OCI-LY7 (cell line): ENCODE results near the gene TNRC6C. TPM values are rescaled to one million over a fixed set of nuclear protein-coding genes. Genes with fewer than 3 reads are reported as not detected.
"Not testable (repeated sequence)": the region's sequence is repeated elsewhere in the genome, so short reads cannot be mapped to it uniquely, and the experiment has no call there.

ENCODE experiments used
- BruUV-seq: library from RNA; stranded (reverse); fragments of 400-500 nt; replicated peaks from 2 replicates; lab custom pipeline; 2021; lab: Mats Ljungman, UMichigan
- CTCF ChIA-PET: fragments of 300-600 bp; sonication (Branson Sonifier 250); formaldehyde crosslinking; loops from one replicate; lab custom pipeline; 2022; ENCODE audit warnings: antibody characterized with exemption; ENCODE audit not compliant: unreplicated experiment; lab: Charles Lee
- POLR2A ChIA-PET: fragments of 300-600 bp; sonication (Branson Sonifier 250); formaldehyde crosslinking; loops from one replicate; lab custom pipeline; 2022; ENCODE audit warnings: antibody characterized with exemption; lab: Charles Lee
- DNase-seq: peaks from one replicate; pipeline ENCODE4 v3.0.0-alpha.2; 2015; ENCODE audit warnings: low spot score
- H2AFZ ChIP-seq: fragments of 200-600 bp; sonication (generic), shearing (Covaris generic); 2 replicates; pipeline ENCODE4 v1.6.1; 2014; ENCODE audit warnings: mild to moderate bottlenecking, antibody characterized with exemption, low read length, moderate library complexity
- H3K27ac ChIP-seq: fragments of 200-600 bp; sonication (generic); 2 replicates; pipeline ENCODE4 v1.5.1; 2014; ENCODE audit warnings: mixed run types, low read depth, mild to moderate bottlenecking, moderate library complexity, low read length, inconsistent platforms; ENCODE audit not compliant: poor library complexity, severe bottlenecking
- H3K36me3 ChIP-seq: fragments of 200-600 bp; sonication (generic); 2 replicates; pipeline ENCODE4 v1.6.1; 2014; ENCODE audit warnings: mild to moderate bottlenecking, antibody characterized with exemption, low read length, moderate library complexity, mixed read lengths; ENCODE audit not compliant: insufficient read depth
- H3K4me1 ChIP-seq: fragments of 200-600 bp; sonication (generic); 2 replicates; pipeline ENCODE4 v1.5.1; 2014; ENCODE audit warnings: mild to moderate bottlenecking, low read length; ENCODE audit not compliant: insufficient read depth, poor library complexity, severe bottlenecking
- H3K4me2 ChIP-seq: fragments of 200-600 bp; sonication (generic); 2 replicates; pipeline ENCODE4 v1.6.1; 2014; ENCODE audit warnings: mild to moderate bottlenecking, low read length
- H3K4me3 ChIP-seq: fragments of 200-600 bp; sonication (generic); 2 replicates; pipeline ENCODE4 v1.5.1; 2014; ENCODE audit warnings: mild to moderate bottlenecking, low read depth, low read length; ENCODE audit not compliant: poor library complexity, severe bottlenecking
- H3K79me2 ChIP-seq: fragments of 200-600 bp; sonication (generic); 2 replicates; pipeline ENCODE4 v1.6.1; 2016; ENCODE audit warnings: low read depth, mild to moderate bottlenecking, low read length, moderate library complexity, mixed read lengths; ENCODE audit not compliant: insufficient read depth
- H3K9me2 ChIP-seq: fragments of 200-600 bp; sonication (generic); 2 replicates; pipeline ENCODE4 v1.6.1; 2016; ENCODE audit warnings: mild to moderate bottlenecking, low read length, mixed read lengths; ENCODE audit not compliant: insufficient read depth
- H3K9me3 ChIP-seq: fragments of 200-600 bp; sonication (generic); 2 replicates; pipeline ENCODE4 v1.6.1; 2014; ENCODE audit warnings: mild to moderate bottlenecking, mixed run types, low read length, mixed read lengths
- H4K20me1 ChIP-seq: fragments of 200-600 bp; sonication (generic); 2 replicates; pipeline ENCODE4 v1.6.1; 2014; ENCODE audit warnings: mild to moderate bottlenecking, antibody characterized with exemption, low read length, moderate library complexity, mixed read lengths; ENCODE audit not compliant: insufficient read depth
- EZH2phosphoT487 ChIP-seq: fragments of 200-600 bp; sonication (generic); IDR thresholded peaks from 2 replicates; pipeline ENCODE4 v1.6.1; 2018; ENCODE audit warnings: low read depth, borderline replicate concordance, mild to moderate bottlenecking, mixed run types, antibody characterized with exemption, low read length, moderate library complexity, mixed read lengths
- intact Hi-C: fragments of 100-400 bp; cut with micrococcal nuclease; formaldehyde crosslinking; loops from one replicate; pipeline ENCODE4 v1.10.0; 2022; ENCODE audit not compliant: unreplicated experiment
- total RNA-seq, 2 experiments: library from RNA; depleted of rRNA in 1 of 2; stranded (reverse); fragments of >200 nt in 1 of 2; shearing (Covaris generic) in 1 of 2; gene quantifications; 2 replicates each; pipeline ENCODE4 v1.2.3, GENCODE V29; 2014 to 2022
- TF ChIP-seq, protein P1 (sequence below): fragments of 200-600 bp; sonication (generic); conservative IDR thresholded peaks from 2 replicates; pipeline ENCODE4 v1.5.1; 2014; ENCODE audit warnings: mild to moderate bottlenecking, antibody characterized with exemption, low read length, moderate library complexity, mixed read lengths

The TNRC6C gene
- total RNA-seq, 2 experiments from 2014 or later: 8.5 to 25.2 TPM

DNA sequence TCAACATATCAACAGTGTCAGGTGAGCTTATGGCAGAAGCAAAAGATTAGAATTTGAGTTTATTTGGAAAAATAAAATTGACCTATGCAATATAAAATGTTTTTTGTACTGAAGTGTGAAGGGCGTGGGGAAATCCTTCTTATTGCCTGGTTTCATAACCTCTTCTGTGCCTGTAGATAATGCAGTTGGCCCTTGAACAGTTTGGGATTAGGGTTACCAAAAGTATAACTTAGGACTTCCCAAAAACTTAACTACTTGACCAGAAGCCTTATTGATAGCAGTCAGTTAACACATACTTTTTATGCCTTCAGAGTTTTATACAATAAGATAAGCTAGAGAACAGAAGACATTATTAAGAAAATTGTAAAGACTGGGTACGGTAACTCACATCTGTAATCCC lies 104.1 kb downstream of the TNRC6C start:
- H3K4me2 ChIP-seq: no peak overlapping the region
- no peaks in the 10 kb centered on the region for H3K4me1 ChIP-seq
- H3K4me3 ChIP-seq: no peak overlapping the region
- no peaks in the 10 kb centered on the region; the same call in 1 of the 2 replicates for H4K20me1 ChIP-seq
- no peaks in the 10 kb centered on the region for H3K9me2 ChIP-seq
- POLR2A ChIA-PET: interaction anchor here (0.8 kb wide), 1 partner anchor 58 kb away, joined by 3 read pairs; no protein-coding TSS in a partner anchor
- H3K27ac ChIP-seq: no peak overlapping the region
- H3K79me2 ChIP-seq: no peaks in the 10 kb centered on the region
- BruUV-seq: no TSS peak
- intact Hi-C loops: no loop called here
- H3K36me3 ChIP-seq: peaks cover under 1% of the 10 kb centered on the region; the same call in 1 of the 2 replicates
- no peak overlapping the region for H2AFZ ChIP-seq
- TF ChIP-seq, protein P1, sequence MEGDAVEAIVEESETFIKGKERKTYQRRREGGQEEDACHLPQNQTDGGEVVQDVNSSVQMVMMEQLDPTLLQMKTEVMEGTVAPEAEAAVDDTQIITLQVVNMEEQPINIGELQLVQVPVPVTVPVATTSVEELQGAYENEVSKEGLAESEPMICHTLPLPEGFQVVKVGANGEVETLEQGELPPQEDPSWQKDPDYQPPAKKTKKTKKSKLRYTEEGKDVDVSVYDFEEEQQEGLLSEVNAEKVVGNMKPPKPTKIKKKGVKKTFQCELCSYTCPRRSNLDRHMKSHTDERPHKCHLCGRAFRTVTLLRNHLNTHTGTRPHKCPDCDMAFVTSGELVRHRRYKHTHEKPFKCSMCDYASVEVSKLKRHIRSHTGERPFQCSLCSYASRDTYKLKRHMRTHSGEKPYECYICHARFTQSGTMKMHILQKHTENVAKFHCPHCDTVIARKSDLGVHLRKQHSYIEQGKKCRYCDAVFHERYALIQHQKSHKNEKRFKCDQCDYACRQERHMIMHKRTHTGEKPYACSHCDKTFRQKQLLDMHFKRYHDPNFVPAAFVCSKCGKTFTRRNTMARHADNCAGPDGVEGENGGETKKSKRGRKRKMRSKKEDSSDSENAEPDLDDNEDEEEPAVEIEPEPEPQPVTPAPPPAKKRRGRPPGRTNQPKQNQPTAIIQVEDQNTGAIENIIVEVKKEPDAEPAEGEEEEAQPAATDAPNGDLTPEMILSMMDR: no peak
- TF ChIP-seq EZH2phosphoT487: no peak
- no peaks in the 10 kb centered on the region for H3K9me3 ChIP-seq
- no peak for DNase-seq
- CTCF ChIA-PET: no interaction called here

- POLR2A ChIA-PET: no interaction called here
- DNase-seq: no peak
- H3K36me3 ChIP-seq: peaks cover 5% of the 10 kb centered on the region; the same call in 1 of the 2 replicates
- H3K4me3 ChIP-seq: no peak overlapping the region
- CTCF ChIA-PET: no interaction called here
- H3K27ac ChIP-seq: no peak overlapping the region
- no peak overlapping the region for H3K4me2 ChIP-seq
- no peak for TF ChIP-seq EZH2phosphoT487
- TF ChIP-seq, protein P1: no peak
- no peaks in the 10 kb centered on the region for H3K9me3 ChIP-seq
- H2AFZ ChIP-seq: no peak overlapping the region
- H4K20me1 ChIP-seq: no peaks in the 10 kb centered on the region; the same call in 1 of the 2 replicates
- no peaks in the 10 kb centered on the region for H3K4me1 ChIP-seq
- H3K9me2 ChIP-seq: no peaks in the 10 kb centered on the region
- BruUV-seq: no TSS peak
- no peaks in the 10 kb centered on the region for H3K79me2 ChIP-seq
- intact Hi-C loops: no loop called here
Measured at GRCh38 chr17:78063489-78063888, 105.0 kb downstream of the TNRC6C start.

DNA sequence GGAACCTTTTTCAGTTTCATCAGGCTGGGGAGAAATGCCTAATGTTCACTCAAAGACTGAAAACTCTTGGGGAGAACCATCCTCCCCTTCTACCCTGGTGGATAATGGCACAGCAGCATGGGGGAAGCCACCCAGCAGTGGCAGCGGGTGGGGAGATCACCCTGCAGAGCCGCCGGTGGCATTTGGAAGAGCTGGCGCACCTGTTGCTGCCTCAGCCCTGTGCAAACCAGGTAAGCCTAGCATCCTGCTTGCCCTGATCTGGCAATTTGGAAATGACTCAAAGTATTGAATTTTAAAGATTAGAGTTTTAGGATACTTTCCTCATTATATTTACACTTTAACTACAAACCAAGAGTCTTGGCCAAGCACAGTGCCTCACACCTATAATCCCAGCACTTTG lies 106.2 kb downstream of the TNRC6C start:
- Histone ChIP-seq H3K4me3 (no peak overlapping the region), H3K4me1 (no peaks in the 10 kb centered on the region), H3K79me2 (no peaks in the 10 kb centered on the region), H3K9me2 (no peaks in the 10 kb centered on the region), H3K4me2 (no peak overlapping the region), H3K9me3 (no peaks in the 10 kb centered on the region), H3K36me3 (peaks cover 16% of the 10 kb centered on the region; the same call in 1 of the 2 replicates), H2AFZ (no peak overlapping the region), H3K27ac (no peak overlapping the region), H4K20me1 (no peaks in the 10 kb centered on the region; the same call in 1 of the 2 replicates)
- no TSS peak for BruUV-seq
- no peak for TF ChIP-seq EZH2phosphoT487
- TF ChIP-seq, protein P1: no peak
- intact Hi-C loops: no loop called here
- DNase-seq: no peak
- CTCF ChIA-PET: no interaction called here
- POLR2A ChIA-PET: no interaction called here

GRCh38 chr17:78066976-78067375 lies 108.5 kb downstream of the TNRC6C start:
- H3K4me2 ChIP-seq, intact Hi-C loops, H3K4me1 ChIP-seq, H4K20me1 ChIP-seq, H2AFZ ChIP-seq, BruUV-seq, H3K27ac ChIP-seq, H3K9me3 ChIP-seq, H3K79me2 ChIP-seq, H3K9me2 ChIP-seq, DNase-seq, H3K4me3 ChIP-seq: not testable (repeated sequence)
- ChIA-PET CTCF (interaction anchor here (0.6 kb wide), 1 partner anchor 1521 kb away, joined by 3 read pairs; no protein-coding TSS in a partner anchor), POLR2A (interaction anchor here (0.7 kb wide), 1 partner anchor 22 kb away, joined by 3 read pairs; no protein-coding TSS in a partner anchor)
- peaks cover 22% of the 10 kb centered on the region; the same call in 1 of the 2 replicates for H3K36me3 ChIP-seq
